Skeletal muscle satellite cell (primary cell): ENCODE results near the gene DIPK1A.

Experiments
- H3K27me3 ChIP-seq: 2 replicates; pipeline ENCODE4 v1.7.0; 2013; ENCODE audit warnings: low read length; ENCODE audit not compliant: control insufficient read depth, insufficient read depth
- H3K36me3 ChIP-seq: 2 replicates; pipeline ENCODE4 v1.7.0; 2013; ENCODE audit warnings: mild to moderate bottlenecking, control low read depth, low read length; ENCODE audit not compliant: insufficient read depth
- H3K4me1 ChIP-seq: 2 replicates; pipeline ENCODE4 v1.7.0; 2013; ENCODE audit warnings: low read length; ENCODE audit not compliant: control insufficient read depth, insufficient read depth
- H3K4me2 ChIP-seq: 2 replicates; pipeline ENCODE4 v1.7.0; 2013; ENCODE audit warnings: mild to moderate bottlenecking, low read length
- H3K4me3 ChIP-seq: 2 replicates; pipeline ENCODE4 v1.7.0; 2013; ENCODE audit warnings: low read length
- H3K9ac ChIP-seq: 2 replicates; pipeline ENCODE4 v1.7.0; 2013; ENCODE audit warnings: mild to moderate bottlenecking, low read depth, low read length, moderate library complexity
- H3K9me3 ChIP-seq: replicated peaks from 2 replicates; pipeline ENCODE4 v1.7.0; 2013; ENCODE audit warnings: mild to moderate bottlenecking, control low read depth, low read length

The DIPK1A gene

GRCh38 chr1:92857817-92858216, 103.4 kb downstream of the DIPK1A start:
- H3K4me2 ChIP-seq = no peak overlapping the region
- H3K9ac ChIP-seq = no peak overlapping the region
- no peaks in the 10 kb centered on the region for H3K36me3 ChIP-seq
- H3K4me3 ChIP-seq = no peak overlapping the region
- peaks cover 2% of the 10 kb centered on the region for H3K4me1 ChIP-seq
- no peaks in the 10 kb centered on the region for H3K27me3 ChIP-seq
- no peaks in the 10 kb centered on the region for H3K9me3 ChIP-seq

GRCh38 chr1:92855236-92855635, 106.0 kb downstream of the DIPK1A start:
- H3K9me3 ChIP-seq = no peaks in the 10 kb centered on the region
- H3K4me2 ChIP-seq = no peak overlapping the region
- no peak overlapping the region for H3K9ac ChIP-seq
- H3K4me3 ChIP-seq = no peak overlapping the region
- H3K27me3 ChIP-seq = no peaks in the 10 kb centered on the region
- H3K4me1 ChIP-seq = peaks cover 2% of the 10 kb centered on the region
- no peaks in the 10 kb centered on the region for H3K36me3 ChIP-seq

- Histone ChIP-seq H3K4me3 (no peak overlapping the region), H3K27me3 (no peaks in the 10 kb centered on the region), H3K4me1 (peaks cover 1% of the 10 kb centered on the region), H3K4me2 (no peak overlapping the region), H3K9ac (no peak overlapping the region), H3K9me3 (no peaks in the 10 kb centered on the region), H3K36me3 (no peaks in the 10 kb centered on the region)
Observed at GRCh38 chr1:92854101-92854785, 107.0 kb downstream of the DIPK1A start.

- no peak overlapping the region for H3K4me3 ChIP-seq
- H3K9ac ChIP-seq = no peak overlapping the region
- H3K4me1 ChIP-seq = no peaks in the 10 kb centered on the region
- H3K36me3 ChIP-seq = no peaks in the 10 kb centered on the region
- H3K27me3 ChIP-seq = no peaks in the 10 kb centered on the region
- no peaks in the 10 kb centered on the region for H3K9me3 ChIP-seq
- no peak overlapping the region for H3K4me2 ChIP-seq
Observed at GRCh38 chr1:92853299-92853698, 108.0 kb downstream of the DIPK1A start.

- H3K27me3 ChIP-seq = no peaks in the 10 kb centered on the region
- no peak overlapping the region for H3K4me2 ChIP-seq
- H3K36me3 ChIP-seq = no peaks in the 10 kb centered on the region
- no peak overlapping the region for H3K9ac ChIP-seq
- no peak overlapping the region for H3K4me3 ChIP-seq
- no peaks in the 10 kb centered on the region for H3K9me3 ChIP-seq
- no peaks in the 10 kb centered on the region for H3K4me1 ChIP-seq
Observed at GRCh38 chr1:92851729-92852128, 109.5 kb downstream of the DIPK1A start.

GRCh38 chr1:92850019-92850418, 111.2 kb downstream of the DIPK1A start:
- Histone ChIP-seq H3K4me2 (no peak overlapping the region), H3K27me3 (no peaks in the 10 kb centered on the region), H3K36me3 (no peaks in the 10 kb centered on the region), H3K4me3 (no peak overlapping the region), H3K9me3 (no peaks in the 10 kb centered on the region), H3K4me1 (no peaks in the 10 kb centered on the region), H3K9ac (no peak overlapping the region)

GRCh38 chr1:92848201-92848600, 113.1 kb downstream of the DIPK1A start:
- no peaks in the 10 kb centered on the region for H3K27me3 ChIP-seq
- no peak overlapping the region for H3K9ac ChIP-seq
- no peaks in the 10 kb centered on the region for H3K4me1 ChIP-seq
- peaks cover 11% of the 10 kb centered on the region for H3K36me3 ChIP-seq
- H3K4me2 ChIP-seq = no peak overlapping the region
- no peak overlapping the region for H3K4me3 ChIP-seq
- no peaks in the 10 kb centered on the region for H3K9me3 ChIP-seq

GRCh38 chr1:92845908-92846307, 115.4 kb downstream of the DIPK1A start:
- Histone ChIP-seq H3K4me3 (no peak overlapping the region), H3K9ac (no peak overlapping the region), H3K27me3 (no peaks in the 10 kb centered on the region), H3K4me1 (no peaks in the 10 kb centered on the region), H3K4me2 (no peak overlapping the region), H3K36me3 (peaks cover 33% of the 10 kb centered on the region), H3K9me3 (no peaks in the 10 kb centered on the region)

GRCh38 chr1:92844439-92844838, 116.8 kb downstream of the DIPK1A start:
- Histone ChIP-seq H3K9ac (no peak overlapping the region), H3K4me1 (no peaks in the 10 kb centered on the region), H3K4me2 (no peak overlapping the region), H3K36me3 (peaks cover 48% of the 10 kb centered on the region), H3K9me3 (no peaks in the 10 kb centered on the region), H3K27me3 (no peaks in the 10 kb centered on the region), H3K4me3 (no peak overlapping the region)

- no peak overlapping the region for H3K9ac ChIP-seq
- H3K9me3 ChIP-seq = no peaks in the 10 kb centered on the region
- H3K36me3 ChIP-seq = peaks cover 55% of the 10 kb centered on the region
- no peak overlapping the region for H3K4me3 ChIP-seq
- H3K4me2 ChIP-seq = no peak overlapping the region
- H3K27me3 ChIP-seq = no peaks in the 10 kb centered on the region
- H3K4me1 ChIP-seq = no peaks in the 10 kb centered on the region
Observed at GRCh38 chr1:92843429-92844352, 117.6 kb downstream of the DIPK1A start.

- no peaks in the 10 kb centered on the region for H3K9me3 ChIP-seq
- peaks cover 6% of the 10 kb centered on the region for H3K4me1 ChIP-seq
- no peak overlapping the region for H3K4me3 ChIP-seq
- H3K9ac ChIP-seq = no peak overlapping the region
- H3K36me3 ChIP-seq = peaks cover 62% of the 10 kb centered on the region
- no peaks in the 10 kb centered on the region for H3K27me3 ChIP-seq
- H3K4me2 ChIP-seq = no peak overlapping the region
Observed at GRCh38 chr1:92843046-92843423, 118.2 kb downstream of the DIPK1A start.
